Stimulated activated naive CD8-positive, alpha-beta T cell treated with anti-CD3 and anti-CD28 coated beads, Interleukin-15, amount 100 ng/mL, for 72 hours (primary cell): ENCODE measurements around the gene DNAI2.
A peak's percentile ranks its signal among the peaks of the same experiment; 100 is the strongest.
"Not testable (repeated sequence)": the region's sequence is repeated elsewhere in the genome, so short reads cannot be mapped to it uniquely, and the experiment has no call there.

ENCODE experiments used
- ATAC-seq: fragments of 150-1000 bp; cut with Tn5 transposase; 2 replicates; pipeline ENCODE4 v1.10.0; 2021; ENCODE audit warnings: mild to moderate bottlenecking, moderate library complexity
- DNase-seq, 2 donors: peaks; one replicate each; pipeline ENCODE4 v3.0.0; 2021 to 2022
- H3K27ac Mint-ChIP-seq, 2 donors: one replicate each; pipeline ENCODE4 v1.8.0; 2022; ENCODE audit warnings: mild to moderate bottlenecking in 2 of 2, mixed read lengths in 2 of 2, moderate library complexity in 2 of 2
- H3K27me3 Mint-ChIP-seq: one replicate; pipeline ENCODE4 v1.8.0; 2022; ENCODE audit warnings: mixed read lengths
- H3K4me1 Mint-ChIP-seq: one replicate; pipeline ENCODE4 v1.8.0; 2022; ENCODE audit warnings: mild to moderate bottlenecking, mixed read lengths
- H3K4me3 Mint-ChIP-seq, 2 donors: one replicate each; pipeline ENCODE4 v1.8.0; 2022; ENCODE audit warnings: mild to moderate bottlenecking in 2 of 2, mixed read lengths in 2 of 2, moderate library complexity in 1 of 2
- H3K9me3 Mint-ChIP-seq, 2 donors: one replicate each; pipeline ENCODE4 v1.8.0; 2022; ENCODE audit warnings: mixed read lengths in 2 of 2

Gene DNAI2

DNA sequence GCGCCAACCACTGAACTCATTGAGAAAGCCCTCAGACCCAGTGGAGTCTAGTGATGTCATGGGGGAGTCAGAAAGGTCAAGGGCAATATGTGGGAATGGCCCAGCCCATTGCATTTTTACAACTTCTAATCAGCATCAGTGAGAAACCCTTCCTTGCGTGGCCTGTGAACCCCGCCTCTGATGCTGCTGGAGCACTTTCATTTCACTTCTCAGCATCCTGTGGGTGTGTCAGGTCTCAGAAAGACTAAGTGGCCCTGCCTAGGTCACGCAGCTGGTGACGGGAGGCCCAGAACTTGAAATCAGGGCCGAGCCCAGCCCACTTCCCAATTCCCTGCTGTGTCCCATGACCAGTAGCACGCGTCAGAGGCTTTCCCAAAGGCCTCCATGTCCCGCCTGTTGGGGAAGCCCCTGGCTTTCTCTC, 6.1 kb downstream of the DNAI2 start:
- Mint-ChIP-seq H3K9me3 (no peaks in the 10 kb centered on the region), H3K27ac (peak overlapping the region; percentile 69 to 74), H3K27me3 (peaks cover 1% of the 10 kb centered on the region), H3K4me3 (peak overlapping the region; percentile 39 to 41), H3K4me1 (peaks cover 63% of the 10 kb centered on the region)
- peak; percentile 67 for ATAC-seq
- DNase-seq: peak; percentile 39 to 62

DNA sequence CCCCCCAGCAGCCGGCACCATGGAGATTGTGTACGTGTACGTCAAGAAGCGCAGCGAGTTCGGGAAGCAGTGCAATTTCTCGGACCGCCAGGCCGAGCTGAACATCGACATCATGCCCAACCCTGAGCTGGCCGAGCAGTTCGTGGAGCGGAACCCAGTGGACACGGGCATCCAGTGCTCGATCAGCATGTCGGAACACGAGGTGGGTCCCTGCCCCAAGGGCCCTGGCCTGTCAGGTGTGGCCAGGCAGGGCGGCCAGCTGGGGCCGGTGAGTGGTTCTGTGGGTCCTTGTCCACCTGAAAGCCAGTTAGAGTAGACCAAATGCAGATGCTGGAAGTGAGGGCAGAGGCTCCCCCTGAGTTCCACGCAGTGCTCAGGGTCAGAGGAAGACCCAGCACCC, 7.8 kb downstream of the DNAI2 start:
- Mint-ChIP-seq H3K4me3 (no peak overlapping the region), H3K4me1 (peaks cover 60% of the 10 kb centered on the region), H3K27ac (no peak overlapping the region), H3K9me3 (no peaks in the 10 kb centered on the region), H3K27me3 (no peaks in the 10 kb centered on the region)
- DNase-seq (no peak), ATAC-seq (no peak)

DNA sequence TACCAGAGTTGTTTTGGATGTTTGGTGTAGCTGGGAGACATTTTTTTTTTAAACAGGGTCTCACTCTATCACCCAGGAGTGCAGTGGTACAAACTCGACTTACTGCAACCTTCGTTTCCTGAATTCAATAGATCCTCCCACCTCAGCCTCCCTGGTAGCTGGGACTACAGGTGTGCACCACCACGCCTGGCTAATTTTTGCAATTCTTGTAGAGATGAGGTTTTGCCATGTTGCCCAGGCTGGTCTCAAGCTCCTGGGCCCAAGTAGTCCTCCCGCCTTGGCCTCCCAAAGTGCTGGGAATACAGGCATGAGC, 8.2 kb downstream of the DNAI2 start:
- H3K4me1 Mint-ChIP-seq: peaks cover 62% of the 10 kb centered on the region
- H3K9me3 Mint-ChIP-seq, DNase-seq, H3K27me3 Mint-ChIP-seq, ATAC-seq: not testable (repeated sequence)
- peak overlapping the region in 1 of 2 donors; percentile 21 for H3K4me3 Mint-ChIP-seq
- H3K27ac Mint-ChIP-seq: peak overlapping the region; percentile 98

DNA sequence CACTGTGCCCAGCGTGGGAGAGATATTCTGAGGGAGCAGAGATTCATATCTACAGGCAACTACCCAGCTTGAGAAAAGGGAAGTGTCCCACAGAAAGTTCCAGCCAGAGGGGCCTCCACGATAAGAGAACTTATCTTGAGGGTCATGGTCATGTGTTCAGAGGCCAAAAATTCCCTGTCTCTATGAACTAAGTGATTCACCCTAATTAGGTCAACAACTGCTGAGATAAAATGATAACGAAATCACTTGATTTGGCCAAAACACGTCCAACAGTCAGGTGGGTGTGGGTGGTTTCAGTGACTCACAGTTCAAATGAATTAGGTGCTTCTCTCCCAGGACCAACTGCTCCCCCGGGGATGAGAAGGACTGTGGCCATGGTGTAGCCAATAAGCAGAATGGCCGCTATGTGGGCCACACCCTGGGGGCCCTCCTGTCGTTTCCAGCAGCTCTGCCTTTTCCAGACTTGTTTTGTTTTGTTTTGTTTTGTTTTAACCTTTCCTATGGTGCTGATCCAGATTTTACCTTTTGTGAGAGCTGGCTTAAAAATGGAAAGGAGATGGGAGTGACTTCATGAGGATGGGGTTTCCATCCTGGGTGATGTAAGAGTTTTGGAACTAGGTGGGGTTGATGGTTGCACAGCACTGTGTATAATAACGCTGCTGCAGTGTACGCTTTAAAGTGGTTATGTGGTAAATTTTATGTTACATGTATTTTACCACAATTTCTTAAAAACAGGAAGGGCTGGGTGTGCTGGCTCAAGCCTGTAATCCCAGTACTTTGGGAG, 8.7 kb downstream of the DNAI2 start:
- Mint-ChIP-seq H3K4me3 (peak overlapping the region; percentile 61 to 68), H3K27ac (peak overlapping the region; percentile 98), H3K27me3 (no peaks in the 10 kb centered on the region), H3K9me3 (no peaks in the 10 kb centered on the region), H3K4me1 (peaks cover 62% of the 10 kb centered on the region)
- DNase-seq (peak; percentile 69 to 83), ATAC-seq (peak; percentile 90)

GRCh38 chr17:74283371-74283673, 9.3 kb downstream of the DNAI2 start:
- H3K27ac Mint-ChIP-seq: peak overlapping the region; percentile 98

GRCh38 chr17:74287031-74287602, 13.1 kb downstream of the DNAI2 start:
- ATAC-seq (no peak), DNase-seq (no peak)
- Mint-ChIP-seq H3K27me3 (no peaks in the 10 kb centered on the region), H3K4me3 (no peak overlapping the region), H3K4me1 (peaks cover 48% of the 10 kb centered on the region), H3K27ac (no peak overlapping the region), H3K9me3 (no peaks in the 10 kb centered on the region)

More at GRCh38 chr17:74283371-74283673, 9.3 kb downstream of the DNAI2 start:
- H3K27me3 Mint-ChIP-seq: no peaks in the 10 kb centered on the region
- H3K9me3 Mint-ChIP-seq: no peaks in the 10 kb centered on the region
- H3K4me3 Mint-ChIP-seq: peak overlapping the region; percentile 61 to 68
- ATAC-seq: no peak
- H3K4me1 Mint-ChIP-seq: peaks cover 60% of the 10 kb centered on the region
- DNase-seq: no peak

DNA sequence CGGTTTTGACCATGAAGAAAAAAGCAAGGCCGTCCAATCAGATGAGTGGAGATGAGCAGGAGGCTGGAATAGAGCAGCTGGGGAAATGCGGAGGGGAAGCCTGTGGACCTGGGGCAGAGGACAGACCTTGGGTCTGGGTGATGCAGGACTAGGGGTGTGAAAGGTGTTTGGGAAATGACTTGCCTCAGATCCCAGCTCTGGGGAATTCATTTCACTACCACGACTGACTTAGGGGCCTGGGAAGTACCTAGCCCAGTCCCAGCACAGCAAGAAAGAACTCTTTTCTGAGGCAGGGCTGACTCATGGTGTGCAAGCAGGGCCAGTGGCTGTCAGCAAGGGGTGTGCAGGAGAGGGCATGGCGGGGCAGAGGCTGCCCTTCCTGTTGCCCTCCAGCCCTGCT, 14.8 kb downstream of the DNAI2 start:
- peaks cover 37% of the 10 kb centered on the region for H3K4me1 Mint-ChIP-seq
- no peaks in the 10 kb centered on the region for H3K27me3 Mint-ChIP-seq
- ATAC-seq (peak; percentile 94), DNase-seq (peak in 1 of 2 donors; percentile 51)
- peak overlapping the region in 1 of 2 donors; percentile 1 for H3K27ac Mint-ChIP-seq
- no peaks in the 10 kb centered on the region for H3K9me3 Mint-ChIP-seq
- H3K4me3 Mint-ChIP-seq: peak overlapping the region in 1 of 2 donors; percentile 42

DNA sequence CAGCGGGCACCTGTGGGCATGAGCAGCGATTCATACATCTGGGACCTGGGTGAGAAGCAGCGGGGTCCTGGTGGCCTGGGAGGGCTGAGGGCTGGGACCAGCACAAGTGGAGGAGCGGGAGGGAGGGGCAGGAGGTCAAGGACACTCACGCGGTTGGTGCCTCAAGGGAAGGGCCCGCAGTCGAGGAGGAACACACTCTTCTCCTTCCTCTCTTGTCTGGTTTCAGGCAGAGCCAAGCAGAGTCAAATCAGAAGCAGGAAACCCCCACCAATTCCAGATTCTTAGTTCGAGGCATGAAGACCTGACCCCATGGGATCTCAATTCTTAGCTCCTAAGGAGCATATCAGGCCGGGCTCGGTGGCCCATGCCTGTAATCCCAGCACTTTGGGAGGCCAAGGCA, 15.7 kb downstream of the DNAI2 start:
- Mint-ChIP-seq H3K27ac (peak overlapping the region in 1 of 2 donors; percentile 88), H3K9me3 (no peaks in the 10 kb centered on the region), H3K27me3 (no peaks in the 10 kb centered on the region), H3K4me3 (no peak overlapping the region), H3K4me1 (peaks cover 32% of the 10 kb centered on the region)
- DNase-seq (no peak), ATAC-seq (no peak)

GRCh38 chr17:74290340-74290739, 16.3 kb downstream of the DNAI2 start:
- no peak for ATAC-seq
- H3K27me3 Mint-ChIP-seq: no peaks in the 10 kb centered on the region
- no peak overlapping the region for H3K27ac Mint-ChIP-seq

GRCh38 chr17:74292495-74292894, 18.5 kb downstream of the DNAI2 start:
- H3K4me3 Mint-ChIP-seq: no peak overlapping the region
- H3K27ac Mint-ChIP-seq: no peak overlapping the region
- no peak for ATAC-seq
- DNase-seq: no peak
- H3K27me3 Mint-ChIP-seq: peaks cover 2% of the 10 kb centered on the region
- H3K9me3 Mint-ChIP-seq: no peaks in the 10 kb centered on the region
- peaks cover 21% of the 10 kb centered on the region for H3K4me1 Mint-ChIP-seq

More at GRCh38 chr17:74290340-74290739, 16.3 kb downstream of the DNAI2 start:
- Mint-ChIP-seq H3K9me3 (no peaks in the 10 kb centered on the region), H3K4me3 (no peak overlapping the region), H3K4me1 (peaks cover 26% of the 10 kb centered on the region)
- DNase-seq: no peak

GRCh38 chr17:74295625-74296547, 21.9 kb downstream of the DNAI2 start:
- DNase-seq: no peak
- Mint-ChIP-seq H3K9me3 (no peaks in the 10 kb centered on the region), H3K27ac (no peak overlapping the region), H3K4me3 (no peak overlapping the region), H3K4me1 (peaks cover 7% of the 10 kb centered on the region), H3K27me3 (peaks cover 24% of the 10 kb centered on the region)
- no peak for ATAC-seq

GRCh38 chr17:74296548-74296936, 22.5 kb downstream of the DNAI2 start:
- ATAC-seq (no peak), DNase-seq (peak in 1 of 2 donors; percentile 15)
- Mint-ChIP-seq H3K27ac (no peak overlapping the region), H3K4me3 (no peak overlapping the region), H3K27me3 (peaks cover 24% of the 10 kb centered on the region), H3K9me3 (no peaks in the 10 kb centered on the region), H3K4me1 (peaks cover 7% of the 10 kb centered on the region)

GRCh38 chr17:74297941-74298340, 23.9 kb downstream of the DNAI2 start:
- peaks cover 24% of the 10 kb centered on the region for H3K27me3 Mint-ChIP-seq
- H3K4me1 Mint-ChIP-seq: peaks cover 7% of the 10 kb centered on the region
- peak in 1 of 2 donors; percentile 64 for DNase-seq
- H3K9me3 Mint-ChIP-seq: no peaks in the 10 kb centered on the region
- H3K4me3 Mint-ChIP-seq: peak overlapping the region in 1 of 2 donors; percentile 64
- H3K27ac Mint-ChIP-seq: peak overlapping the region in 1 of 2 donors; percentile 89
- peak; percentile 97 for ATAC-seq

DNA sequence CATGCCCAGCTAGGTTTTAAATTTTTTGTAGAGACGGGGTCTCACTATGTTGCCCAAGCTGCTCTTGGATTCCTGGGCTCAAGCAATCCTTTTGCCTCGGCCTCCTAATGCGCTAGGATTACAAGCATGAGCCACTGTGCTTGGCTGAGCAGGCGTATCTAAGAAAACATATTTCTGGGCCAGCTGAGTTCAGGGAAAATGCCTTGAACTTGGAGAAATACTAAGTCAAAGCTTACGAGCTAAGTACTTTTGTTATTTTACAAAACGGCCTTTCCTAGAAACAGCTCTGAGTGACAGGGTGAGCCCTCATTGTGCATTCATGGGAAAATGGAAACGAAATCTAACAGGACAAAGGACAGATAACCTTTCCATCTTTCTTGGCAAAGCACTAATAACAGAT, 24.7 kb downstream of the DNAI2 start:
- Mint-ChIP-seq H3K4me1 (peaks cover 7% of the 10 kb centered on the region), H3K4me3 (no peak overlapping the region), H3K9me3 (no peaks in the 10 kb centered on the region), H3K27ac (no peak overlapping the region), H3K27me3 (peaks cover 24% of the 10 kb centered on the region)
- DNase-seq (no peak), ATAC-seq (no peak)

DNA sequence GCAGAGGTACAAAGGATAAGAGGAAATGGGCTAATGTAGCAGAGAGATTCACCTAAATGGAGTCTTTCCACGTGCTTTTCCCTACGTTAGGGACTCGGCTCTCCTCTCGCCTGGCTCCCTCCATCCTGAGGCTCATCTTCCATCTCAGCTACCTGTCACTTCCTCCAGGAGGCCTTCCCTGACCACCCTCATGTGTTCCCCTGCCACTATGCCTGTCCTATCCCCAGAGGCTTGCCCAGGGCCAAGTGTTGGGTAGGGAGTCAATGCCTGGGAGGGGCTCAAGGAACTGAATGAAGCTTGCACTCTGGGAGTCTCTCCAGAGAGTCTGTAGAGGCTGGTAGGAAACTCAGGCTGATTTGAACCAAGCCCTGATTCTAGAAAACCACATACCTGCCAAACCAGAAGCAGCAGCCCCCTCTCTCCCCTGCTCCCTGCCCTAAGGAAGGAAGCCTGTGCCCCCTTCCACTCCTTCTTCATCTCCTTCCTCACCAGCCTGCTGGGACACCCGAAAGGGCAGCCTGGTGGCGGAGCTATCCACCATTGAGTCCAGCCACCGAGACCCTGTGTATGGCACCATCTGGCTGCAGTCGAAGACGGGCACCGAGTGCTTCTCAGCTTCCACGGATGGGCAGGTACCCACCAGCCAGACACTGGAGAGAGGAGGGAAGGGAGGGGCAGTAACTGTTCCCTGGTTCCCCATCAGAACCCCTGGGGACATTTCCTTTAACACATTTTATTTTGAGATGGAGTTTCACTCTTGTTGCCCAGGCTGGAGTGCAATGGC, 25.4 kb downstream of the DNAI2 start:
- no peak overlapping the region for H3K27ac Mint-ChIP-seq
- H3K4me3 Mint-ChIP-seq: no peak overlapping the region
- no peaks in the 10 kb centered on the region for H3K9me3 Mint-ChIP-seq
- peaks cover 7% of the 10 kb centered on the region for H3K4me1 Mint-ChIP-seq
- no peak for ATAC-seq
- H3K27me3 Mint-ChIP-seq: peaks cover 24% of the 10 kb centered on the region
- DNase-seq: no peak
